ENCODE data around the gene ART1. TPM values are rescaled to one million over a fixed set of nuclear protein-coding genes. Genes with fewer than 3 reads are reported as not detected.
"Not testable (repeated sequence)": the region's sequence is repeated elsewhere in the genome, so short reads cannot be mapped to it uniquely, and the experiment has no call there.

The ART1 gene
- 0.52 TPM for total RNA-seq
- long read RNA-seq: 0 reads

GRCh38 chr11:3644817-3645235 lies at the start of gene ART1:
TSS of gene ART1 (plus strand) at chr11:3645128. CDS start at chr11:3659214, 14,086 bp downstream.
- intact Hi-C loops (cut with micrococcal nuclease): no loop called here
- ATAC-seq (peak; percentile 72), DNase-seq (peak; percentile 56)

GRCh38 chr11:3597743-3598142 lies 47.2 kb upstream of the ART1 start:
- DNase-seq; intact Hi-C loops (cut with micrococcal nuclease); ATAC-seq: not testable (repeated sequence)

GRCh38 chr11:3600201-3600600 lies 44.7 kb upstream of the ART1 start:
- intact Hi-C loops (cut with micrococcal nuclease); ATAC-seq; DNase-seq: not testable (repeated sequence)

GRCh38 chr11:3604167-3604566 lies 40.8 kb upstream of the ART1 start:
- intact Hi-C loops (cut with micrococcal nuclease): no loop called here
- no peak for DNase-seq
- ATAC-seq: peak; percentile 44

GRCh38 chr11:3605283-3605662 lies 39.7 kb upstream of the ART1 start:
- DNase-seq (no peak), ATAC-seq (no peak)
- intact Hi-C loops (cut with micrococcal nuclease): no loop called here

GRCh38 chr11:3605771-3606203 lies 39.1 kb upstream of the ART1 start:
- no peak for DNase-seq
- ATAC-seq: peak; percentile 86
- intact Hi-C loops (cut with micrococcal nuclease): no loop called here

GRCh38 chr11:3609416-3610265 lies 35.3 kb upstream of the ART1 start:
- DNase-seq (no peak), ATAC-seq (no peak)
- intact Hi-C loops (cut with micrococcal nuclease): no loop called here

- intact Hi-C loops (cut with micrococcal nuclease): no loop called here
- DNase-seq: no peak
- no peak for ATAC-seq
Measured at GRCh38 chr11:3610846-3611245, 34.1 kb upstream of the ART1 start.

- no peak for ATAC-seq
- intact Hi-C loops (cut with micrococcal nuclease): no loop called here
- DNase-seq: no peak
Measured at GRCh38 chr11:3611976-3612678, 32.8 kb upstream of the ART1 start.

- intact Hi-C loops (cut with micrococcal nuclease): no loop called here
- ATAC-seq: peak; percentile 92
- no peak for DNase-seq
Measured at GRCh38 chr11:3613998-3614741, 30.8 kb upstream of the ART1 start.

GRCh38 chr11:3614742-3615171 lies 30.2 kb upstream of the ART1 start:
- DNase-seq: peak; percentile 46
- ATAC-seq: peak; percentile 63
- intact Hi-C loops (cut with micrococcal nuclease): no loop called here

GRCh38 chr11:3615998-3616397 lies 28.9 kb upstream of the ART1 start:
- DNase-seq (no peak), ATAC-seq (no peak)
- intact Hi-C loops (cut with micrococcal nuclease): no loop called here

GRCh38 chr11:3616721-3617460 lies 28.0 kb upstream of the ART1 start:
- intact Hi-C loops (cut with micrococcal nuclease): no loop called here
- ATAC-seq (no peak), DNase-seq (no peak)

- DNase-seq: no peak
- no peak for ATAC-seq
- intact Hi-C loops (cut with micrococcal nuclease): no loop called here
Measured at GRCh38 chr11:3617990-3618389, 26.9 kb upstream of the ART1 start.

- no peak for ATAC-seq
- DNase-seq: no peak
- intact Hi-C loops (cut with micrococcal nuclease): no loop called here
Measured at GRCh38 chr11:3622521-3622920, 22.4 kb upstream of the ART1 start.

- intact Hi-C loops (cut with micrococcal nuclease): no loop called here
- DNase-seq: no peak
- ATAC-seq: no peak
Measured at GRCh38 chr11:3623121-3623520, 21.8 kb upstream of the ART1 start.

GRCh38 chr11:3623767-3624458 lies 21.0 kb upstream of the ART1 start:
- intact Hi-C loops (cut with micrococcal nuclease): no loop called here
- DNase-seq: no peak
- ATAC-seq: no peak

GRCh38 chr11:3626250-3626960 lies 18.5 kb upstream of the ART1 start:
- DNase-seq (peak; percentile 75), ATAC-seq (peak; percentile 40)
- intact Hi-C loops (cut with micrococcal nuclease): no loop called here
